WTC11 (cell line): ENCODE results near the gene IFI44. TPM values are rescaled to one million over a fixed set of nuclear protein-coding genes. Genes with fewer than 3 reads are reported as not detected.

Experiments
- ATAC-seq: fragments of 200-7000 bp; cut with Tn5 transposase; 2 replicates; pipeline ENCODE4 v1.10.0; 2021; ENCODE audit warnings: mild to moderate bottlenecking, moderate library complexity
- CTCF ChIA-PET: fragments of 300-600 bp; sonication (Branson Sonifier 250); formaldehyde crosslinking; loops from one replicate; lab custom pipeline; 2021; ENCODE audit warnings: antibody characterized with exemption; lab: Charles Lee
- POLR2A ChIA-PET: fragments of 350-600 bp; sonication (Branson Sonifier 250); formaldehyde crosslinking; loops from one replicate; lab custom pipeline; 2021; ENCODE audit warnings: antibody characterized with exemption; lab: Charles Lee
- DNase-seq: peaks from one replicate; pipeline ENCODE4 v3.0.0; 2021; ENCODE audit warnings: low spot score
- H3K27ac Mint-ChIP-seq: 2 replicates; pipeline ENCODE4 v1.8.0; 2021; ENCODE audit warnings: mixed read lengths
- H3K27me3 Mint-ChIP-seq: 2 replicates; pipeline ENCODE4 v1.8.0; 2021; ENCODE audit warnings: low read depth, mild to moderate bottlenecking, moderate library complexity, mixed read lengths
- H3K36me3 Mint-ChIP-seq: 2 replicates; pipeline ENCODE4 v1.8.0; 2021; ENCODE audit warnings: mixed read lengths
- H3K4me1 Mint-ChIP-seq: 2 replicates; pipeline ENCODE4 v1.8.0; 2022; ENCODE audit warnings: mixed read lengths
- H3K4me3 Mint-ChIP-seq: 2 replicates; pipeline ENCODE4 v1.8.0; 2021; ENCODE audit warnings: mild to moderate bottlenecking, moderate library complexity, mixed read lengths
- H3K9me3 Mint-ChIP-seq: 2 replicates; pipeline ENCODE4 v1.8.0; 2021; ENCODE audit warnings: mixed read lengths
- CBFB ChIP-seq: sonication (generic); formaldehyde crosslinking; IDR thresholded peaks from 2 replicates; pipeline ENCODE4 v1.8.1; 2022; ENCODE audit warnings: mild to moderate bottlenecking, low read depth, missing genetic modification reagents
- CREB1 ChIP-seq: sonication (generic); formaldehyde crosslinking; IDR thresholded peaks from 2 replicates; pipeline ENCODE4 v1.8.0; 2023; ENCODE audit warnings: mild to moderate bottlenecking, missing genetic modification reagents
- CREM ChIP-seq: sonication (generic); formaldehyde crosslinking; IDR thresholded peaks from 2 replicates; pipeline ENCODE4 v1.8.1; 2022; ENCODE audit warnings: mild to moderate bottlenecking, missing genetic modification reagents, moderate library complexity
- FOXJ3 ChIP-seq: sonication (generic); formaldehyde crosslinking; IDR thresholded peaks from 2 replicates; pipeline ENCODE4 v1.9.0; 2021; ENCODE audit warnings: missing genetic modification reagents, mild to moderate bottlenecking, borderline replicate concordance
- IRF2 ChIP-seq: sonication (generic); formaldehyde crosslinking; IDR thresholded peaks from 2 replicates; pipeline ENCODE4 v1.8.0; 2022; ENCODE audit warnings: low read depth, missing genetic modification reagents, borderline replicate concordance
- JUN ChIP-seq: sonication (generic); formaldehyde crosslinking; IDR thresholded peaks from 2 replicates; pipeline ENCODE4 v1.8.0; 2023; ENCODE audit warnings: mild to moderate bottlenecking, missing genetic modification reagents
- NFYB ChIP-seq: sonication (generic); formaldehyde crosslinking; conservative IDR thresholded peaks from 2 replicates; pipeline ENCODE4 v1.8.0; 2022; ENCODE audit warnings: low read depth, missing genetic modification reagents
- NR2C2 ChIP-seq: sonication (generic); formaldehyde crosslinking; IDR thresholded peaks from 2 replicates; pipeline ENCODE4 v1.8.0; 2022; ENCODE audit warnings: mild to moderate bottlenecking, missing genetic modification reagents
- NR3C1 ChIP-seq: sonication (generic); formaldehyde crosslinking; conservative IDR thresholded peaks from 2 replicates; pipeline ENCODE4 v1.8.1; 2023; ENCODE audit warnings: low read depth, mild to moderate bottlenecking, missing genetic modification reagents
- RORB ChIP-seq: fragments of 250-450 bp; sonication (Bioruptor Pico); IDR thresholded peaks from 2 replicates; pipeline ENCODE4 v1.9.0; 2021; ENCODE audit warnings: mild to moderate bottlenecking
- TCF7 ChIP-seq: sonication (generic); formaldehyde crosslinking; IDR thresholded peaks from 2 replicates; pipeline ENCODE4 v1.8.0; 2022; ENCODE audit warnings: mild to moderate bottlenecking, low read depth, missing genetic modification reagents, moderate library complexity
- TEAD1 ChIP-seq: sonication (generic); formaldehyde crosslinking; IDR thresholded peaks from 2 replicates; pipeline ENCODE4 v1.8.0; 2022; ENCODE audit warnings: mild to moderate bottlenecking, missing genetic modification reagents
- ZNF423 ChIP-seq: fragments of 250-450 bp; sonication (Bioruptor Pico); IDR thresholded peaks from 2 replicates; pipeline ENCODE4 v2.1.2; 2022; ENCODE audit warnings: mild to moderate bottlenecking, moderate library complexity
- ZNF671 ChIP-seq: fragments of 250-450 bp; sonication (Bioruptor Pico); IDR thresholded peaks from 2 replicates; pipeline ENCODE4 v1.8.0; 2021; ENCODE audit warnings: mild to moderate bottlenecking
- total RNA-seq: library from RNA; stranded (reverse); gene quantifications from 3 replicates; pipeline ENCODE4 v1.2.3, GENCODE V29; 2021
- TF ChIP-seq, protein P1 (sequence below): fragments of 250-450 bp; sonication (Bioruptor Pico); IDR thresholded peaks from 2 replicates; pipeline ENCODE4 v2.1.2; 2022; ENCODE audit warnings: mild to moderate bottlenecking, moderate library complexity
- TF ChIP-seq, protein P2 (sequence below): fragments of 250-450 bp; sonication (Bioruptor Pico); IDR thresholded peaks from 2 replicates; pipeline ENCODE4 v1.9.0; 2021; ENCODE audit warnings: mild to moderate bottlenecking, borderline replicate concordance
- TF ChIP-seq, protein P3 (sequence below): sonication (generic); formaldehyde crosslinking; IDR thresholded peaks from 2 replicates; pipeline ENCODE4 v1.8.0; 2022; ENCODE audit warnings: mild to moderate bottlenecking, missing genetic modification reagents
- TF ChIP-seq, protein P4 (sequence below): sonication (generic); formaldehyde crosslinking; IDR thresholded peaks from 2 replicates; pipeline ENCODE4 v1.8.1; 2022; ENCODE audit warnings: mild to moderate bottlenecking, missing genetic modification reagents, moderate library complexity, borderline replicate concordance
- TF ChIP-seq, protein P5 (sequence below): sonication (generic); formaldehyde crosslinking; IDR thresholded peaks from 2 replicates; pipeline ENCODE4 v1.8.1; 2023; ENCODE audit warnings: mild to moderate bottlenecking, missing genetic modification reagents, moderate library complexity
- TF ChIP-seq, protein P6 (sequence below): sonication (generic); formaldehyde crosslinking; IDR thresholded peaks from 2 replicates; pipeline ENCODE4 v1.8.1; 2023; ENCODE audit warnings: mild to moderate bottlenecking, missing genetic modification reagents
- TF ChIP-seq, protein P7 (sequence below): sonication (generic); formaldehyde crosslinking; IDR thresholded peaks from 2 replicates; pipeline ENCODE4 v1.8.0; 2022; ENCODE audit warnings: mild to moderate bottlenecking, missing genetic modification reagents
- TF ChIP-seq, protein P8 (sequence below): fragments of 250-450 bp; sonication (Bioruptor Pico); IDR thresholded peaks from 2 replicates; pipeline ENCODE4 v1.9.0; 2021; ENCODE audit warnings: mild to moderate bottlenecking
- TF ChIP-seq, protein P9 (sequence below): sonication (generic); formaldehyde crosslinking; IDR thresholded peaks from 2 replicates; pipeline ENCODE4 v1.8.1; 2022; ENCODE audit warnings: low read depth, mild to moderate bottlenecking, moderate library complexity, missing genetic modification reagents, borderline replicate concordance

The IFI44 gene
- total RNA-seq, 1 experiment from 2014 or later: 0.15 TPM

DNA sequence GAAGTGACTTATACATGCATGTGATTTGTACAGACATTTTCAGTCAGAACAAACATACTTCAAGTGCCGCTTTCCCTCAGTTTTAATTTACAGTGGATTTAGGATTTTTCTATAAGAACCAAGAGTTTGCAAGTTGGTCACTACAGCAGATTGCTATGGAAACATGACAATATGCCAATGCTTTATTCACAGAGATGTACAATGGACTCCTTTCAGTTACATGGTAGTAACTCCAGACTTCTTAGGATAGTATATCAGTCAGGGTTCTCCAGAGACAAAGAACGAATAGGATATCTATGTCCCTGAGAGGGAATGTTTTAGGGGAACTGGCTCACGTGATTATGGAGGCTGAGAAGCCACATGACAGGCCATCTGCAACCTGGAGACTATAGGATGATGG, 27.4 kb downstream of the IFI44 start (continued):
- TF ChIP-seq, protein P1, sequence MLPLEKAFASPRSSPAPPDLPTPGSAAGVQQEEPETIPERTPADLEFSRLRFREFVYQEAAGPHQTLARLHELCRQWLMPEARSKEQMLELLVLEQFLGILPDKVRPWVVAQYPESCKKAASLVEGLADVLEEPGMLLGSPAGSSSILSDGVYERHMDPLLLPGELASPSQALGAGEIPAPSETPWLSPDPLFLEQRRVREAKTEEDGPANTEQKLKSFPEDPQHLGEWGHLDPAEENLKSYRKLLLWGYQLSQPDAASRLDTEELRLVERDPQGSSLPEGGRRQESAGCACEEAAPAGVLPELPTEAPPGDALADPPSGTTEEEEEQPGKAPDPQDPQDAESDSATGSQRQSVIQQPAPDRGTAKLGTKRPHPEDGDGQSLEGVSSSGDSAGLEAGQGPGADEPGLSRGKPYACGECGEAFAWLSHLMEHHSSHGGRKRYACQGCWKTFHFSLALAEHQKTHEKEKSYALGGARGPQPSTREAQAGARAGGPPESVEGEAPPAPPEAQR (CRISPR knock-in tag): no peak
- TF ChIP-seq, protein P2, sequence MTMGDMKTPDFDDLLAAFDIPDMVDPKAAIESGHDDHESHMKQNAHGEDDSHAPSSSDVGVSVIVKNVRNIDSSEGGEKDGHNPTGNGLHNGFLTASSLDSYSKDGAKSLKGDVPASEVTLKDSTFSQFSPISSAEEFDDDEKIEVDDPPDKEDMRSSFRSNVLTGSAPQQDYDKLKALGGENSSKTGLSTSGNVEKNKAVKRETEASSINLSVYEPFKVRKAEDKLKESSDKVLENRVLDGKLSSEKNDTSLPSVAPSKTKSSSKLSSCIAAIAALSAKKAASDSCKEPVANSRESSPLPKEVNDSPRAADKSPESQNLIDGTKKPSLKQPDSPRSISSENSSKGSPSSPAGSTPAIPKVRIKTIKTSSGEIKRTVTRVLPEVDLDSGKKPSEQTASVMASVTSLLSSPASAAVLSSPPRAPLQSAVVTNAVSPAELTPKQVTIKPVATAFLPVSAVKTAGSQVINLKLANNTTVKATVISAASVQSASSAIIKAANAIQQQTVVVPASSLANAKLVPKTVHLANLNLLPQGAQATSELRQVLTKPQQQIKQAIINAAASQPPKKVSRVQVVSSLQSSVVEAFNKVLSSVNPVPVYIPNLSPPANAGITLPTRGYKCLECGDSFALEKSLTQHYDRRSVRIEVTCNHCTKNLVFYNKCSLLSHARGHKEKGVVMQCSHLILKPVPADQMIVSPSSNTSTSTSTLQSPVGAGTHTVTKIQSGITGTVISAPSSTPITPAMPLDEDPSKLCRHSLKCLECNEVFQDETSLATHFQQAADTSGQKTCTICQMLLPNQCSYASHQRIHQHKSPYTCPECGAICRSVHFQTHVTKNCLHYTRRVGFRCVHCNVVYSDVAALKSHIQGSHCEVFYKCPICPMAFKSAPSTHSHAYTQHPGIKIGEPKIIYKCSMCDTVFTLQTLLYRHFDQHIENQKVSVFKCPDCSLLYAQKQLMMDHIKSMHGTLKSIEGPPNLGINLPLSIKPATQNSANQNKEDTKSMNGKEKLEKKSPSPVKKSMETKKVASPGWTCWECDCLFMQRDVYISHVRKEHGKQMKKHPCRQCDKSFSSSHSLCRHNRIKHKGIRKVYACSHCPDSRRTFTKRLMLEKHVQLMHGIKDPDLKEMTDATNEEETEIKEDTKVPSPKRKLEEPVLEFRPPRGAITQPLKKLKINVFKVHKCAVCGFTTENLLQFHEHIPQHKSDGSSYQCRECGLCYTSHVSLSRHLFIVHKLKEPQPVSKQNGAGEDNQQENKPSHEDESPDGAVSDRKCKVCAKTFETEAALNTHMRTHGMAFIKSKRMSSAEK (CRISPR knock-in tag): no peak
- TF ChIP-seq, protein P3, sequence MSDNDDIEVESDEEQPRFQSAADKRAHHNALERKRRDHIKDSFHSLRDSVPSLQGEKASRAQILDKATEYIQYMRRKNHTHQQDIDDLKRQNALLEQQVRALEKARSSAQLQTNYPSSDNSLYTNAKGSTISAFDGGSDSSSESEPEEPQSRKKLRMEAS (CRISPR knock-in tag): no peak
- TF ChIP-seq NR3C1 (CRISPR knock-in tag): no peak

DNA sequence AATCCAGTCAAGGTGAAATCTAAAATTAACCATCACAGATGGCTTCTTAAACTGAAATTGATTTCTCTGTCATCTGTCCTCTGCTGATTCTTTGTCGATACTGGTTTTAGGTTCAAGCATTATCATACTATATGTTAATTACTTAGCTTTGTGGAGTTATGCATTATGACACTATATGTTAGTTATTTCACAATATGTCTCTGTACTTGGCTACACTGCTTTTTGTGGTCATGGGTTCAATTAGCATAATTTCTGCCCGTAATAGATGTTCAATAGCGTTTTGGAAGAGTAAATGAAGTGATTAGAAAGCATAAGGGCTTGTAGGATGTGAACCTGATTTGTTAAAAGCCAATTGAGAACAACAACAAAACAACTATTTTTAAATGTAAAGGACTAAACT, 28.2 kb downstream of the IFI44 start:
- TF ChIP-seq IRF2 (CRISPR knock-in tag) (no peak), CREM (CRISPR knock-in tag) (no peak), TEAD1 (CRISPR knock-in tag) (no peak), JUN (no peak), FOXJ3 (CRISPR knock-in tag) (no peak), ZNF423 (CRISPR knock-in tag) (no peak), ZNF671 (CRISPR knock-in tag) (no peak), NR2C2 (CRISPR knock-in tag) (no peak), CREB1 (no peak), CBFB (no peak), NFYB (CRISPR knock-in tag) (no peak), RORB (CRISPR knock-in tag) (no peak), TCF7 (CRISPR knock-in tag) (no peak)
- TF ChIP-seq, protein P4, sequence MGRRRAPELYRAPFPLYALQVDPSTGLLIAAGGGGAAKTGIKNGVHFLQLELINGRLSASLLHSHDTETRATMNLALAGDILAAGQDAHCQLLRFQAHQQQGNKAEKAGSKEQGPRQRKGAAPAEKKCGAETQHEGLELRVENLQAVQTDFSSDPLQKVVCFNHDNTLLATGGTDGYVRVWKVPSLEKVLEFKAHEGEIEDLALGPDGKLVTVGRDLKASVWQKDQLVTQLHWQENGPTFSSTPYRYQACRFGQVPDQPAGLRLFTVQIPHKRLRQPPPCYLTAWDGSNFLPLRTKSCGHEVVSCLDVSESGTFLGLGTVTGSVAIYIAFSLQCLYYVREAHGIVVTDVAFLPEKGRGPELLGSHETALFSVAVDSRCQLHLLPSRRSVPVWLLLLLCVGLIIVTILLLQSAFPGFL (CRISPR knock-in tag): no peak
- TF ChIP-seq, protein P5, sequence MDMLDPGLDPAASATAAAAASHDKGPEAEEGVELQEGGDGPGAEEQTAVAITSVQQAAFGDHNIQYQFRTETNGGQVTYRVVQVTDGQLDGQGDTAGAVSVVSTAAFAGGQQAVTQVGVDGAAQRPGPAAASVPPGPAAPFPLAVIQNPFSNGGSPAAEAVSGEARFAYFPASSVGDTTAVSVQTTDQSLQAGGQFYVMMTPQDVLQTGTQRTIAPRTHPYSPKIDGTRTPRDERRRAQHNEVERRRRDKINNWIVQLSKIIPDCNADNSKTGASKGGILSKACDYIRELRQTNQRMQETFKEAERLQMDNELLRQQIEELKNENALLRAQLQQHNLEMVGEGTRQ (CRISPR knock-in tag): no peak
- TF ChIP-seq, protein P6, sequence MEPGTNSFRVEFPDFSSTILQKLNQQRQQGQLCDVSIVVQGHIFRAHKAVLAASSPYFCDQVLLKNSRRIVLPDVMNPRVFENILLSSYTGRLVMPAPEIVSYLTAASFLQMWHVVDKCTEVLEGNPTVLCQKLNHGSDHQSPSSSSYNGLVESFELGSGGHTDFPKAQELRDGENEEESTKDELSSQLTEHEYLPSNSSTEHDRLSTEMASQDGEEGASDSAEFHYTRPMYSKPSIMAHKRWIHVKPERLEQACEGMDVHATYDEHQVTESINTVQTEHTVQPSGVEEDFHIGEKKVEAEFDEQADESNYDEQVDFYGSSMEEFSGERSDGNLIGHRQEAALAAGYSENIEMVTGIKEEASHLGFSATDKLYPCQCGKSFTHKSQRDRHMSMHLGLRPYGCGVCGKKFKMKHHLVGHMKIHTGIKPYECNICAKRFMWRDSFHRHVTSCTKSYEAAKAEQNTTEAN (CRISPR knock-in tag): no peak
- TF ChIP-seq, protein P7, sequence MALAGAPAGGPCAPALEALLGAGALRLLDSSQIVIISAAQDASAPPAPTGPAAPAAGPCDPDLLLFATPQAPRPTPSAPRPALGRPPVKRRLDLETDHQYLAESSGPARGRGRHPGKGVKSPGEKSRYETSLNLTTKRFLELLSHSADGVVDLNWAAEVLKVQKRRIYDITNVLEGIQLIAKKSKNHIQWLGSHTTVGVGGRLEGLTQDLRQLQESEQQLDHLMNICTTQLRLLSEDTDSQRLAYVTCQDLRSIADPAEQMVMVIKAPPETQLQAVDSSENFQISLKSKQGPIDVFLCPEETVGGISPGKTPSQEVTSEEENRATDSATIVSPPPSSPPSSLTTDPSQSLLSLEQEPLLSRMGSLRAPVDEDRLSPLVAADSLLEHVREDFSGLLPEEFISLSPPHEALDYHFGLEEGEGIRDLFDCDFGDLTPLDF (CRISPR knock-in tag): no peak
- TF ChIP-seq, protein P8, sequence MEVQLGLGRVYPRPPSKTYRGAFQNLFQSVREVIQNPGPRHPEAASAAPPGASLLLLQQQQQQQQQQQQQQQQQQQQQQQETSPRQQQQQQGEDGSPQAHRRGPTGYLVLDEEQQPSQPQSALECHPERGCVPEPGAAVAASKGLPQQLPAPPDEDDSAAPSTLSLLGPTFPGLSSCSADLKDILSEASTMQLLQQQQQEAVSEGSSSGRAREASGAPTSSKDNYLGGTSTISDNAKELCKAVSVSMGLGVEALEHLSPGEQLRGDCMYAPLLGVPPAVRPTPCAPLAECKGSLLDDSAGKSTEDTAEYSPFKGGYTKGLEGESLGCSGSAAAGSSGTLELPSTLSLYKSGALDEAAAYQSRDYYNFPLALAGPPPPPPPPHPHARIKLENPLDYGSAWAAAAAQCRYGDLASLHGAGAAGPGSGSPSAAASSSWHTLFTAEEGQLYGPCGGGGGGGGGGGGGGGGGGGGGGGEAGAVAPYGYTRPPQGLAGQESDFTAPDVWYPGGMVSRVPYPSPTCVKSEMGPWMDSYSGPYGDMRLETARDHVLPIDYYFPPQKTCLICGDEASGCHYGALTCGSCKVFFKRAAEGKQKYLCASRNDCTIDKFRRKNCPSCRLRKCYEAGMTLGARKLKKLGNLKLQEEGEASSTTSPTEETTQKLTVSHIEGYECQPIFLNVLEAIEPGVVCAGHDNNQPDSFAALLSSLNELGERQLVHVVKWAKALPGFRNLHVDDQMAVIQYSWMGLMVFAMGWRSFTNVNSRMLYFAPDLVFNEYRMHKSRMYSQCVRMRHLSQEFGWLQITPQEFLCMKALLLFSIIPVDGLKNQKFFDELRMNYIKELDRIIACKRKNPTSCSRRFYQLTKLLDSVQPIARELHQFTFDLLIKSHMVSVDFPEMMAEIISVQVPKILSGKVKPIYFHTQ (CRISPR knock-in tag): no peak
- TF ChIP-seq, protein P9, sequence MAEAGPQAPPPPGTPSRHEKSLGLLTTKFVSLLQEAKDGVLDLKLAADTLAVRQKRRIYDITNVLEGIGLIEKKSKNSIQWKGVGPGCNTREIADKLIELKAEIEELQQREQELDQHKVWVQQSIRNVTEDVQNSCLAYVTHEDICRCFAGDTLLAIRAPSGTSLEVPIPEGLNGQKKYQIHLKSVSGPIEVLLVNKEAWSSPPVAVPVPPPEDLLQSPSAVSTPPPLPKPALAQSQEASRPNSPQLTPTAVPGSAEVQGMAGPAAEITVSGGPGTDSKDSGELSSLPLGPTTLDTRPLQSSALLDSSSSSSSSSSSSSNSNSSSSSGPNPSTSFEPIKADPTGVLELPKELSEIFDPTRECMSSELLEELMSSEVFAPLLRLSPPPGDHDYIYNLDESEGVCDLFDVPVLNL (CRISPR knock-in tag): no peak
- no peak for DNase-seq
- no peak overlapping the region for H3K4me3 Mint-ChIP-seq
- POLR2A ChIA-PET: no interaction called here
- CTCF ChIA-PET: interaction anchor here (0.6 to 2.3 kb wide), 3 partner anchors 11 to 545 kb away, joined by 3 to 7 read pairs (median 3); no protein-coding TSS in a partner anchor
- H3K27ac Mint-ChIP-seq: no peak overlapping the region
- H3K36me3 Mint-ChIP-seq: no peaks in the 10 kb centered on the region
- no peaks in the 10 kb centered on the region for H3K4me1 Mint-ChIP-seq
- ATAC-seq: no peak
- no peaks in the 10 kb centered on the region for H3K9me3 Mint-ChIP-seq
- H3K27me3 Mint-ChIP-seq: no peaks in the 10 kb centered on the region
